ENCODE measurements around the gene FTO.
"Not testable (repeated sequence)": the region's sequence is repeated elsewhere in the genome, so short reads cannot be mapped to it uniquely, and the experiment has no call there.

The FTO gene

GRCh38 chr16:54176376-54176901 is 472.5 kb downstream of the FTO start:
- no peaks in the 10 kb centered on the region for H3K27me3 ChIP-seq (ENCODE audit: control insufficient read depth in 1 of 2, insufficient read depth in 2 of 2, low read length in 2 of 2)

GRCh38 chr16:54177052-54177861 is 473.3 kb downstream of the FTO start:
- no peaks in the 10 kb centered on the region for H3K36me3 ChIP-seq (ENCODE audit: insufficient read depth, low read length)
- H3K27me3 ChIP-seq (ENCODE audit: control insufficient read depth in 1 of 2, insufficient read depth in 2 of 2, low read length in 2 of 2), result no peaks in the 10 kb centered on the region
- no peak overlapping the region for H3K27ac ChIP-seq (ENCODE audit: low read depth, low read length)
- H3K9me3 ChIP-seq (ENCODE audit: low read length), result no peaks in the 10 kb centered on the region
- no peak overlapping the region for H3K9ac ChIP-seq (ENCODE audit: low read length)
- no peak overlapping the region for H3K4me3 ChIP-seq (ENCODE audit: low read depth in 1 of 2, low read length in 2 of 2)
- no peaks in the 10 kb centered on the region for H3K4me1 ChIP-seq (ENCODE audit: insufficient read depth, low read length)

More at GRCh38 chr16:54176376-54176901, 472.5 kb downstream of the FTO start:
- no peak overlapping the region for H3K9ac ChIP-seq (ENCODE audit: low read length)
- no peaks in the 10 kb centered on the region for H3K36me3 ChIP-seq (ENCODE audit: insufficient read depth, low read length)
- no peak overlapping the region for H3K27ac ChIP-seq (ENCODE audit: low read depth, low read length)
- no peaks in the 10 kb centered on the region for H3K9me3 ChIP-seq (ENCODE audit: low read length)
- H3K4me1 ChIP-seq (ENCODE audit: insufficient read depth, low read length), result no peaks in the 10 kb centered on the region
- no peak overlapping the region for H3K4me3 ChIP-seq (ENCODE audit: low read depth in 1 of 2, low read length in 2 of 2)

- no peak overlapping the region for H3K27ac ChIP-seq (ENCODE audit: low read depth, low read length)
- no peak overlapping the region for H3K9ac ChIP-seq (ENCODE audit: low read length)
- no peaks in the 10 kb centered on the region for H3K4me1 ChIP-seq (ENCODE audit: insufficient read depth, low read length)
- H3K4me3 ChIP-seq (ENCODE audit: low read depth in 1 of 2, low read length in 2 of 2), result no peak overlapping the region
- H3K9me3 ChIP-seq (ENCODE audit: low read length), result no peaks in the 10 kb centered on the region
- no peaks in the 10 kb centered on the region for H3K27me3 ChIP-seq (ENCODE audit: control insufficient read depth in 1 of 2, insufficient read depth in 2 of 2, low read length in 2 of 2)
- no peaks in the 10 kb centered on the region for H3K36me3 ChIP-seq (ENCODE audit: insufficient read depth, low read length)
Observed at GRCh38 chr16:54177862-54178477, 474.0 kb downstream of the FTO start.

GRCh38 chr16:54178478-54178976 is 474.6 kb downstream of the FTO start:
- H3K9ac ChIP-seq (ENCODE audit: low read length), result no peak overlapping the region
- no peak overlapping the region for H3K27ac ChIP-seq (ENCODE audit: low read depth, low read length)
- H3K27me3 ChIP-seq (ENCODE audit: control insufficient read depth in 1 of 2, insufficient read depth in 2 of 2, low read length in 2 of 2), result no peaks in the 10 kb centered on the region

GRCh38 chr16:54180421-54181359 is 476.7 kb downstream of the FTO start:
- Histone ChIP-seq H3K4me1 (ENCODE audit: insufficient read depth, low read length) (no peaks in the 10 kb centered on the region), H3K36me3 (ENCODE audit: insufficient read depth, low read length) (no peaks in the 10 kb centered on the region), H3K27me3 (ENCODE audit: control insufficient read depth in 1 of 2, insufficient read depth in 2 of 2, low read length in 2 of 2) (no peaks in the 10 kb centered on the region), H3K27ac (ENCODE audit: low read depth, low read length) (no peak overlapping the region), H3K4me3 (ENCODE audit: low read depth in 1 of 2, low read length in 2 of 2) (no peak overlapping the region), H3K9ac (ENCODE audit: low read length) (no peak overlapping the region), H3K9me3 (ENCODE audit: low read length) (no peaks in the 10 kb centered on the region)

More at GRCh38 chr16:54178478-54178976, 474.6 kb downstream of the FTO start:
- H3K4me3 ChIP-seq (ENCODE audit: low read depth in 1 of 2, low read length in 2 of 2), result no peak overlapping the region
- no peaks in the 10 kb centered on the region for H3K4me1 ChIP-seq (ENCODE audit: insufficient read depth, low read length)
- no peaks in the 10 kb centered on the region for H3K36me3 ChIP-seq (ENCODE audit: insufficient read depth, low read length)
- no peaks in the 10 kb centered on the region for H3K9me3 ChIP-seq (ENCODE audit: low read length)

- H3K4me3 ChIP-seq (ENCODE audit: low read depth in 1 of 2, low read length in 2 of 2); H3K9ac ChIP-seq (ENCODE audit: low read length); H3K36me3 ChIP-seq (ENCODE audit: insufficient read depth, low read length); H3K4me1 ChIP-seq (ENCODE audit: insufficient read depth, low read length); H3K27me3 ChIP-seq (ENCODE audit: control insufficient read depth in 1 of 2, insufficient read depth in 2 of 2, low read length in 2 of 2); H3K27ac ChIP-seq (ENCODE audit: low read depth, low read length); H3K9me3 ChIP-seq (ENCODE audit: low read length): not testable (repeated sequence)
Observed at GRCh38 chr16:54181683-54182329, 477.9 kb downstream of the FTO start.

- no peaks in the 10 kb centered on the region for H3K4me1 ChIP-seq (ENCODE audit: insufficient read depth, low read length)
- no peaks in the 10 kb centered on the region for H3K27me3 ChIP-seq (ENCODE audit: control insufficient read depth in 1 of 2, insufficient read depth in 2 of 2, low read length in 2 of 2)
- no peak overlapping the region for H3K4me3 ChIP-seq (ENCODE audit: low read depth in 1 of 2, low read length in 2 of 2)
- H3K27ac ChIP-seq (ENCODE audit: low read depth, low read length), result no peak overlapping the region
- H3K36me3 ChIP-seq (ENCODE audit: insufficient read depth, low read length), result no peaks in the 10 kb centered on the region
- no peaks in the 10 kb centered on the region for H3K9me3 ChIP-seq (ENCODE audit: low read length)
- H3K9ac ChIP-seq (ENCODE audit: low read length), result no peak overlapping the region
Observed at GRCh38 chr16:54185045-54185444, 481.1 kb downstream of the FTO start.

- H3K27ac ChIP-seq (ENCODE audit: low read depth, low read length), result no peak overlapping the region
- no peaks in the 10 kb centered on the region for H3K36me3 ChIP-seq (ENCODE audit: insufficient read depth, low read length)
- no peaks in the 10 kb centered on the region for H3K4me1 ChIP-seq (ENCODE audit: insufficient read depth, low read length)
Observed at GRCh38 chr16:54191163-54191562, 487.2 kb downstream of the FTO start.

GRCh38 chr16:54191592-54191991 is 487.6 kb downstream of the FTO start:
- H3K9me3 ChIP-seq (ENCODE audit: low read length), result peaks cover 3% of the 10 kb centered on the region
- peaks cover 0 to 7% of the 10 kb centered on the region in 2 donors for H3K27me3 ChIP-seq (ENCODE audit: control insufficient read depth in 1 of 2, insufficient read depth in 2 of 2, low read length in 2 of 2)
- H3K9ac ChIP-seq (ENCODE audit: low read length), result no peak overlapping the region
- H3K4me1 ChIP-seq (ENCODE audit: insufficient read depth, low read length), result no peaks in the 10 kb centered on the region
- H3K36me3 ChIP-seq (ENCODE audit: insufficient read depth, low read length), result no peaks in the 10 kb centered on the region
- H3K27ac ChIP-seq (ENCODE audit: low read depth, low read length), result no peak overlapping the region
- H3K4me3 ChIP-seq (ENCODE audit: low read depth in 1 of 2, low read length in 2 of 2), result no peak overlapping the region

More at GRCh38 chr16:54191163-54191562, 487.2 kb downstream of the FTO start:
- Histone ChIP-seq H3K4me3 (ENCODE audit: low read depth in 1 of 2, low read length in 2 of 2) (no peak overlapping the region), H3K9me3 (ENCODE audit: low read length) (peaks cover 3% of the 10 kb centered on the region), H3K9ac (ENCODE audit: low read length) (no peak overlapping the region), H3K27me3 (ENCODE audit: control insufficient read depth in 1 of 2, insufficient read depth in 2 of 2, low read length in 2 of 2) (peaks cover 0 to 7% of the 10 kb centered on the region in 2 donors)

- Histone ChIP-seq H3K4me3 (ENCODE audit: low read depth in 1 of 2, low read length in 2 of 2) (no peak overlapping the region), H3K36me3 (ENCODE audit: insufficient read depth, low read length) (no peaks in the 10 kb centered on the region), H3K4me1 (ENCODE audit: insufficient read depth, low read length) (no peaks in the 10 kb centered on the region), H3K9ac (ENCODE audit: low read length) (no peak overlapping the region), H3K27ac (ENCODE audit: low read depth, low read length) (no peak overlapping the region), H3K27me3 (ENCODE audit: control insufficient read depth in 1 of 2, insufficient read depth in 2 of 2, low read length in 2 of 2) (peaks cover 0 to 7% of the 10 kb centered on the region in 2 donors), H3K9me3 (ENCODE audit: low read length) (peaks cover 3% of the 10 kb centered on the region)
Observed at GRCh38 chr16:54193013-54193664, 489.2 kb downstream of the FTO start.
